SH-SY5Y (cell line): ENCODE measurements around the gene ERBB2.

Source experiments
- GATA2 ChIP-seq: IDR thresholded peaks from 2 replicates; pipeline ENCODE4 v1.6.1; 2011; ENCODE audit warnings: mild to moderate bottlenecking, low read depth, low read length
- GATA3 ChIP-seq: IDR thresholded peaks from 2 replicates; pipeline ENCODE4 v1.6.1; 2011; ENCODE audit warnings: low read depth, mild to moderate bottlenecking, low read length, moderate library complexity

GRCh38 chr17:39724731-39725130 lies 24.9 kb downstream of the ERBB2 start:
- no peak for TF ChIP-seq GATA2
- TF ChIP-seq GATA3: no peak
